ENCODE measurements around the gene CMIP.

Gene CMIP

GRCh38 chr16:81664153-81664552, 219.5 kb downstream of the CMIP start:
- DNase-seq (ENCODE audit: low spot score): no peak

GRCh38 chr16:81665588-81665987, 221.0 kb downstream of the CMIP start:
- no peak for DNase-seq (ENCODE audit: low spot score)

GRCh38 chr16:81666113-81666512, 221.5 kb downstream of the CMIP start:
- DNase-seq (ENCODE audit: low spot score): no peak

- DNase-seq (ENCODE audit: low spot score): no peak
Measured at GRCh38 chr16:81668243-81669097, 223.9 kb downstream of the CMIP start.

GRCh38 chr16:81669473-81670350, 225.1 kb downstream of the CMIP start:
- no peak for DNase-seq (ENCODE audit: low spot score)

DNA sequence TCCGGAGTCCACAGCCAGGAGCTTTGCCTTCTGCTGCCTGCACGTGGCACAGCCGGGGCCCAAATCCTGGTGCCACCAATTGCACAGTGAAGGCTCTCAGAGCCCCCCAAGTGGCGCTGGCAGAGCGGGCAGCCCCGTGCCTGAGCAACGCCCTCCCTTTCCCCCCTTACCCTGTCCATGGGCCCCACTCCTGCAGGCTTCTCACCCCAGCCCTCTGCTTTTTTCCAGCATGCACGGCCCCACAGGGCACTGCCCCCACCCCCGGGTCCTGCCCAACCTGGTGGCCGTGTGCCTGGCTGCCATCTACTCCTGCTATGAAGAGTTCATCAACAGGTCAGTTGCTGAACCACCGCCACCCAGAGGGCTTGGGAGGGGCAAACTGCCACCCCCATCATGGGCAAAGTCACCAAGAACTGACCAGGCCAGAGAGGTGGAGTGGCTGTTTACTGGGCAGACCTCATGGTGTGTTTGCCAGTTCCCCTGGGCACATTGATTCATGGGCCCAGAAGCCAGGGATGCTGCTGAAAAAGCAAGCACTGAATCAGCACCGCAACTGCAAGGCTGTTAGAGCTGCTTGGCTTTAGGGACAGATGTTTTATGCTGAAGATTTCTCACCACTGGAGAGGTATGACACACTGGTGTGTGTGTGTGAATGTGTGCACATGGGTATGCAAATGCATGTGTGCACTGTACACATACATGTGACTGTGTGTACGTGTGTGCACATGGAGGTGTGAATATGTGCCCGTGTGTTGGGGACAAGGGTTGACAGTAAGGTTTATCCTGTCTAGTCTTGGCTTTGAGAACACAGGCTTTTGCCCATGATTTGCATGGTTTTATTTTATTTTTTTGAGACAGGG, 227.4 kb downstream of the CMIP start:
- DNase-seq (ENCODE audit: low spot score): no peak

DNA sequence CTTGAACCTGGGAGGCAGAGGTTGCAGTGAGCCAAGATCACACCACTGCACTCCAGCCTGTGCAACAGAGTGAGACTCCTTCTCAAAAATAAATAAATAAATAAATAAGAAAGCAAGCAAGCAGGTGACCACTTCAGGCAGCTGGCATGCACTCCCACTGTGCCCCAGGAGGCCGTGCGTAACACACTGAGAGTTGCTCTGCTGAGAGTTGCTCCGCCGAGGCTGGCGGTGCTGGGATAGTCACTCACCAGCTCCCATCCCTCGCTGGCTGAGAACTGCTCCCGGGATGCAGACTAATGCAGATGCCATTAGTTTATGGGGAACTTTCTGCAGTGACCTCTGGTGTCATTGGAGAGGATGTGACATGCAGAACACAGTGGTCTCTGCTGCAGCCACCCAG, 228.8 kb downstream of the CMIP start:
- no peak for DNase-seq (ENCODE audit: low spot score)

DNA sequence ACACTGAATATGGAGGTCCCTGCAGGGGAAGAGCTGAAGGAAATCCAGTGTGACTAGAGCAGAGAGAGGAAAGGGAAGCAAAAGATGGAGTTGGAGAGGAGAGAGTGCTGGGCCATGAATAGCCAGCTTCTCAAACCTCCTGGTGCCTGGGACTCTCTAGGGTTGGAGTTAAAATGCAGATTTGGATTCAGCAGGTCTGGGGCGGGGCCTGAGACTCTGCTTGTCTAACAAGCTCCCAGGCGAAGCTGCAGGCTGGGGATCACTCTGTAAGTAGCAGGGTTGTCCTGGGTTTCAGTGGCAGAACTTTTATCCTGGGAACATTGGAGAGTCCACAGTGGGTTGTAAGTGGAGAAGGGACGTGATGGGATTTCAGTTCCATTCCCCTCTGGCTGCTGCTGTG, 231.1 kb downstream of the CMIP start:
- DNase-seq (ENCODE audit: low spot score): no peak

DNA sequence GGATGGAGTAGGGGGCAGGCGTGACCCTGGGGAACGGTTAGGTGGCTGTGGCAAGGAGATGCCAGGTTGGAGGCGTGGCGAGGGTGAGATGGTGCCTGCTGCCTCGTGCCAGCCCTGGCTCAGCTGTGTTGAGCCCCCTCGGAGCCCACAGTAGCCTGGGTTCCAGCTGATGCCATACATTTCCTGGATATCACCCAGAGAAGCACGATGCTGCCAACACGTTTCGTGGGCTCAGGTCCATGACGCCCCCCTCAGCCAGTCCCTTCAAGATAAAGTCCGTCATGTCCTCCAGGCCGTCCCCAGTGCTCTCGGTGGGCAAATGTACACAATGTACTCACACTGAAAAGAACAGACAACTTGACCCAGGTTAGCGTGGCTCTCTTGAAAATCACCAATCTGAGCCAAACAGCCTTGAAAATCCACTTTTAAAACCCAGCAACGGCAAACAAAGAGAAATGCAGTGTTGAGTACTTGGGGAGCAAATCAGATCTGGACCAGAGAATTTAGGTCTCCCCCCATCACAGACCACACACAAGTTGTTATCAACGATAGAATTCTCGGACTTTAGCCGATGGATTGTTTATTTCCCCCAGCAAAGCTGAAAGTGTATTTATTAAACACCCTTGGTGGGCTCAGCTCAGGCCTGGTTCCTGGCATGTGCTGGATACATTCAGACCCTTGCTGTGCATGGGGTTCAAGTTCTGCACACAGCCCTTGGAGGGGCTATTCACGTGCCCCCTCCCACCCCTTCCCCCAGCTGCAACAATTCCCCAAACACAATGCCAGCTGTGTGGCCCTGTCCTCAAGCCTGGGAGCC, 231.7 kb downstream of the CMIP start:
- no peak for DNase-seq (ENCODE audit: low spot score)

DNA sequence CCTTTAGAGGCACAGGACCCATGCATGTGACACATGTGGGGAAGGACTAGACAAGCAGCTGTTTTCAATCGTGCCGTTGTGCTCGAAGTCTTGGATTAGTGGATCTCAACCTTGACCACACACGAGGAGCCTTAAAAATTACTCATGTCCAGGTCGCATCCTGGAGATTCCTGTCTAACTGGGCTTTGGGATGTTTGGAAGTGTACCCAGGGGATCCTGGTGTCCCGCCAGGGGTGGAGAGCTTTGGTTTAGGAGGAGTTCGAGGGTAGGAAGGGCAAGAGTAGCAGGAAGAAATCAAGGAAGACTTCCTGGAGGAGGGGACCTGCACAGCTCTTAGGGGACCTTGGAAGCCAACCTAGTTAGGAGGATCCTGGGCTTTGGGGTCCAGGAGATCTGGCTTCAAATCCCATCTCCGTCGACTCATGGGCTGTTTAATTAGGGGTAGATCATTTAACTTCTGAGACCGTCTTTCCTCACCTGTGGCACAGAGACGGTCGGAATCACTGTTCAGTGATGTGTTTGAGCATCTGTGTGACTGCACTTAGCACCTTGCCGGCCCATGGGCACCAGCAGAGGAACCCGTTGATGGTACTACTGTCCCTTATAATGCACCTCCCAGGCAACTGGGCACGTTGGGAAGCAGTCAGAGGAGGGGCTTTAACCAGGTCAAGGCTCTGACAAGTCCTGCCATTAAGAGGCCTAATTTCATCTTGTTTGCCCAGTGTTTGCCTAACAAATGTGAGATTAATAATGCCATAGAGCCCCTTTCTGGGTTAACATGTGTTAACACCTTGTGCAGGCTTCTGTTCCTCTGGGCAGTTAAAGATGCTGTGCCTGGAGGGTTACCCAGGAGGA, 232.5 kb downstream of the CMIP start:
- DNase-seq (ENCODE audit: low spot score): no peak

GRCh38 chr16:81678326-81679095, 233.9 kb downstream of the CMIP start:
- no peak for DNase-seq (ENCODE audit: low spot score)

GRCh38 chr16:81679721-81680430, 235.3 kb downstream of the CMIP start:
- no peak for DNase-seq (ENCODE audit: low spot score)

DNA sequence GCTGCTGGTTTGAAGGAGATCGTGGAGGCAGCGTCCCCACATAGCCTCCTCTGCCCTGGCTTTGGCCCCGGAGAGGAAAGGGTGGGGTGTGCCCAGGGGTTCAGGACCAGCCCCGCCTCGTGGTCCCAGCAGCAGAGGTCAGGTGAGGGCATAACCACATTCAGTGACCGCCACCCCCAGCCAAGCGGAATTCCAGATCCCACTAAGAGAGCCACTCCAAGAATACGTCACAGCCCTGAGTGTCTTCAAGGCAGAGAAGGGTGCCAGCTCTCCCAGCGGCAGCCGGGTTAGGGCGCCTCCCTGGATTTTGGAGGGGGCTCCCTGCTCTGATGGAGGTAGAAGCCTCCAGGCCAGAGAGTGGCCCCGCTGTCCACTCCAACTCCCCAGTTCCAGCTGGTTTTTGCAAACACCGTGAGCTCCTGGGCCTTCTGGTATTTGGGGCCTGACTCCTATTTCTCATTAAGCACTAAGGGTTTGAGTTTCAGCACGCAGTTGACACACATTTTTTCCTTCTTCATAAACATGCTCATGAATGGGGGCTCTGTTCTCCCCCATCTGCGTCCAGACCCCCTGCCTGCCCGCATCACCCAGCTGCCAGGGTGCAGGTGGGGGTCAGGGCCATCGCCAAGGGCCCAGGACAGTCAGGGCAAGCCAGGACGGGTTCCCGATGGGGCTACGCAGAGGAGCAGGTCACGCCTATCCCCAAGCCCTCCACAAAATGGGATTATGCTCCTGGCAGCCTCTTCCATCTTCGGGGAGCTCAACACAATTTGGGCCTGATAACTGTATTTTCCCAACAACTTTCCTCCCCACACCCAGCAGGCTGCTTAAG, 236.1 kb downstream of the CMIP start:
- DNase-seq (ENCODE audit: low spot score): no peak

DNA sequence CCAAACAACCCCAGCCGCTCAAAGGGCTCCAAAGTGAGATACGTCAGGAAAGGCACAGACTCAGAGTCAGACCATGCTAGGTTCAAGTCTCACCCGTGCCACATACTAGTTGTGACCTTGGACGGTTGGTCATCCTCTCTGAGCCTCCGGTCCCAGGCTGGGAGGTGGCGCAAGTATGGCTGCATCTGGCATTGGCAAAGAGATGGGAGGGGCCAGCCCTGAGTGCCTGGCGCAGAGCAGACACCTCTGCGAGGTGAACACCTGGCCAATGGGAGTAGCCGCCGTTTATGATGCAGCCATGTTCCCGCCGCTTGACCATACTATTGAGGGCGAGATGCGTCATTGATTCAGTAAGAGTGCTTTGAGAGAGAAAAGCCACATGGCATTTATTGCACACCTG, 236.7 kb downstream of the CMIP start:
- DNase-seq (ENCODE audit: low spot score): no peak

- no peak for DNase-seq (ENCODE audit: low spot score)
Measured at GRCh38 chr16:81684242-81684837, 239.7 kb downstream of the CMIP start.

- no peak for DNase-seq (ENCODE audit: low spot score)
Measured at GRCh38 chr16:81684901-81685300, 240.3 kb downstream of the CMIP start.

- no peak for DNase-seq (ENCODE audit: low spot score)
Measured at GRCh38 chr16:81686391-81687130, 242.0 kb downstream of the CMIP start.

Data from D341Med (cell line).